IPS-18a (cell line): ENCODE data around the gene RNF34.

Source experiments
- H3K27ac ChIP-seq: one replicate; pipeline ENCODE4 v1.5.1; 2013; ENCODE audit warnings: low read length
- H3K27me3 ChIP-seq: one replicate; pipeline ENCODE4 v1.6.1; 2013; ENCODE audit warnings: mild to moderate bottlenecking, low read length; ENCODE audit not compliant: control insufficient read depth, insufficient read depth
- H3K36me3 ChIP-seq: one replicate; pipeline ENCODE4 v1.6.1; 2013; ENCODE audit warnings: low read depth, low read length; ENCODE audit not compliant: control insufficient read depth
- H3K4me1 ChIP-seq: one replicate; pipeline ENCODE4 v1.6.1; 2013; ENCODE audit warnings: low read depth, low read length; ENCODE audit not compliant: control insufficient read depth
- H3K4me3 ChIP-seq: one replicate; pipeline ENCODE4 v1.5.1; 2013; ENCODE audit warnings: low read length
- H3K9ac ChIP-seq: one replicate; pipeline ENCODE4 v1.6.1; 2013; ENCODE audit warnings: mild to moderate bottlenecking, low read length, moderate library complexity
- H3K9me3 ChIP-seq: one replicate; pipeline ENCODE4 v1.6.1; 2013; ENCODE audit warnings: low read depth, low read length; ENCODE audit not compliant: control insufficient read depth

RNF34 gene

DNA sequence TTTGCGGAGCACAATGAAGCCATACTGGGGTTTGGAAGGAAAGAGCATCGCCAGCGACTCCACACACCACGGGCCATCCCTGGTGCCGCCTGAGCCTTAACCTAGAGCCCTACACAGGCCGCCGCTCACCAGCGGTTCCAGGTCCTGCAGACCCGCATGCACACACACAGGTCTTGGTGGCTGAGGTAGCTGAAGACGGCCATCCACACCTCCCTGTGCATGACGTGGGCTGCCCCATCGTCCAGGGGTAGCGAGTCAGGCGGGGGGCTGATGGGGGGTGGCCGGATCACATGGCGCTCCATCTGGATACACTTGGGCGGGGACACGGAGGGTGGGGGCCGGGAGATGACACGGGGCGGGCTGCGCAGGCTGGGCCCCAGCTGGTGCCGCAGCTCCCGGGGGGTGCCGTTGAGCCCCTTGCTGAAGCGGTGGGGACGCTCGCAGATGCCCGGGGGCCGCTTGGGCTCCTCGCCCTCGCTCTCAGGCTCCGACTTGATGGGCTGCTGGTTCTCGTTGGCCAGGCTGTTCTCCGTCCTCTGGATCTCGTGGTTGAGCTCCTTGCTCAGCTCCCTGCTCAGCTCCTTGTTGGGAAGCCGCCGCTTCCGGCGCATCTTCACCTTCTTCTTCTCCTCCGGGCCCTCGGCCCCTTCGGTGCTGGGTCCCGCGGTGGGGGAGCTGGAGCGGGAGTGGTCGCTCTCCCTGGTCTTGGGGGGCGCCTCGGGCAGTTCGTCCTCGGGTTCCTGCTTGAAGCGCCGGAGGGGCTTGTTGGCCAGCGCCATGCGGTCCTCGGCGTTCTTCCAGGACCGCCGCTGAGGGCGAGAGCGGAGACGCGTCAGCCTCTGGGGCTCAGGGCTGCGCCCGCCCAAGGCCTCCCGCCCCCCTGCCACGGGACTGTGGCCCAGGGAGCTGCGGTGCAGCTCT lies 42.4 kb downstream of the RNF34 start:
- Histone ChIP-seq H3K36me3 (peaks cover 43% of the 10 kb centered on the region), H3K9me3 (no peaks in the 10 kb centered on the region), H3K4me3 (no peak overlapping the region), H3K9ac (no peak overlapping the region), H3K27me3 (no peaks in the 10 kb centered on the region), H3K4me1 (no peaks in the 10 kb centered on the region), H3K27ac (no peak overlapping the region)

DNA sequence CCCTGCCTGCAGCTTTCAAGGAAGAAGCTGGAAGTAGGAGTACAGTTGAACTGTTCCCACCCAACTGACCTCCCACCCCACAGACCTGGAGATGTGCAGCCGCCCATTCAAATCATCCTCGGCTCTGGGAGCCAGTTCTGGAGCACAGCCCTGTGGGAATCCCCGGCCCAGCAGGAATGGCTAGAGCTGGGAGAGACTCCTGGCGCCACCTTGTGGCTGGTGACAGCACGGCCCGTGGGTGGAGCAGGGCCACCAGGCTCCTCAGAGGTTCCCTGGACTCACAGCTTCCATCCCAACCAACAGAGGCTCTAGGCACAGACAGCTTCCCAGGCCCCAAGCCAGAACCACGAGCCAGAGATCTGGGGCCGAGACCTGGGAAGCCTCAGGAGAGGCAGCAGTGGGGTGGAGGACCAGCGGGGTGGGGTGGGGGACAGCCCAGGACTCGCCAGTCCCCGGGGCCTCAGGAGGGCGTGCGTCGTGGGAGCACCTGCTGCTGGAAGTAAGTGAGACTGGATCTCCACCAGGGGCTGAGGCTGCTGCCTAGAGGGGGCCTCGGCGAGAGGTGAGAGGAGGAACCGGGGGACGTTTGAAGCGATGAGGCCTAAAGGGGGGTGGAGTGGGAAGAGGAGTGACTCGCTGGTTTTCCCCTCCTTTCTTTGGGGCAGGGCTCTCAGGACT lies 43.4 kb downstream of the RNF34 start:
- Histone ChIP-seq H3K9me3 (no peaks in the 10 kb centered on the region), H3K4me1 (no peaks in the 10 kb centered on the region), H3K36me3 (peaks cover 37% of the 10 kb centered on the region), H3K27ac (no peak overlapping the region), H3K4me3 (no peak overlapping the region), H3K9ac (no peak overlapping the region), H3K27me3 (no peaks in the 10 kb centered on the region)

DNA sequence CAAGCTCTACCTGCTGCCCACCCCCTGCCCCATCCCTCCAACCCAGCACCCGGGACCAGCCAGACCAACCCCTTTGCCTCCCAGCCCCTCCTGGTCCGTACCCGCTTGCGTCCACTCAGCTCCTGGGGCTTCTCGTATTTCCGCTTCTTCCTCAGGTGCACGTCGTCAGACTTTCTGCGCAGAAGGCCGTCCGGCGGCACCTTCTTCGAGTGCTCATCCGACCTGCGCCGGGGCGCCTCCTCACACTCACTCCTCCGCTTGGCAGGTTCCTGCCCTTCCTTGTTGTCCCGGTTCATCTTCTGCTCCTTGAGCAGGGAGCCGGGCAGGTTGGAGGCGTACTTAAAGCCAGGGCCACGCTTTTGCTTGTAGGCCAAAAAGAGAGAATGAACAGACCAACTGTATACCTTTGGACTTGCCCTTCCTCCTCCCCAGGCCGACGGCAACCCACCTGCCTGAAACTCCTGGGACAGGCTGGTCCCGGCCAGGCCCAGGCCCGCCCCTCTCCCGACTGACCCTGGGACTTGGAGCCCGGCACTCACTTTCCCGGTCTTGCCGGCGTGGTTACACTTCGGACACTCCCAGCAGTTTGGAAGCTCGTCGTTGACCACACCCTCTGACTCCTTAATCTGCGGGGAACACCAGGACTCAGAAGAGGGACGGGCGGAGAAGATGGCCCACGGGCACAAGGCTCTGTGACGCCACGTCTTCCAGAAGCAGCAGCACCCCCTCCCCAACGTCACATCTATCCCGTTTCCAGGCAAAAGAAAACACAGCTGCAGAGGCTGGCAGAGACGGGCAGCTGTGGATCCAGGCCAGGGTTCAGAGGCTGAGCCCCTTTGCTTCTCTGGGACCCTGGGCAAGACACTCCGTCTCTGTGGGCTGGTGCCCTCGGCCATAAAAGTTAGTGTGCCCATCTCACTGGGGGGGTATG lies 44.3 kb downstream of the RNF34 start:
- Histone ChIP-seq H3K4me3 (no peak overlapping the region), H3K9me3 (no peaks in the 10 kb centered on the region), H3K9ac (no peak overlapping the region), H3K36me3 (peaks cover 29% of the 10 kb centered on the region), H3K27me3 (no peaks in the 10 kb centered on the region), H3K4me1 (no peaks in the 10 kb centered on the region), H3K27ac (no peak overlapping the region)

DNA sequence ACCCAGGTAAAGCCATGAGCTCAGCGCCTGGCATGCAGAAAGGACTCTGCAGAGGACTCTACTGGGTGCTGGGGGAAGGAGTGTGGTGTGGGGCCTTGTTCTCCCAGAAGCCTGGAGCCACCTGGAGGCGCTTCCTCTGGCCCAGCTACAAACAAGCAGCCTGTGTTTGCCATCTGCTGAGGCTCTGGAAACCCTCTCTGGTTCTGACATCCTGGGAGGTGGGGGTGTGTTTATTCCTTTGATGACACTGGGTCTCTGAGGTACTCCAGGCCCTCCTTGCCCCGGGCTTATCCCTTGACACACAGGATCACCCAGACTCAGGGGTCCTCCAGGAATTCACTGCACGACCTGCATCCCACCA lies 44.9 kb downstream of the RNF34 start:
- Histone ChIP-seq H3K9ac (no peak overlapping the region), H3K27ac (no peak overlapping the region), H3K4me1 (no peaks in the 10 kb centered on the region), H3K4me3 (no peak overlapping the region), H3K27me3 (no peaks in the 10 kb centered on the region), H3K36me3 (peaks cover 23% of the 10 kb centered on the region), H3K9me3 (no peaks in the 10 kb centered on the region)

DNA sequence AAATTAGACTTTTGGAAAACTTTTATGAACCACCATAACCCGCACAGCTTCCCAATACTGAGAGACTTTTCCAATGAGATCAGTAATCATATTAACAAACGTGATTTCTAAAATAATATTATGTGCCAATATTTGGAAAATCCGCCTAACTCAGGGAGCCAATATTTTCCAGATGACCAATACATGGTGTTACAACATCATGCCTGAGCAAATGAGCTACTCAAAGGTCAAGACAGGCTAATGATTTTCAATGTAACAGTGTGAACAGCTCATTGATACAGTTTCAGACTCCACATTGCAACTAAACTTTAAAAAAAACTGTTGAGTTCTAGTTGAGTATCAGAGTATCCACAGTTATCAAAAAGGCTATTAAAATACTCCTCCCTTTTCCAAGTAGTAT lies 46.8 kb downstream of the RNF34 start:
- peaks cover 3% of the 10 kb centered on the region for H3K36me3 ChIP-seq
- no peak overlapping the region for H3K9ac ChIP-seq

DNA sequence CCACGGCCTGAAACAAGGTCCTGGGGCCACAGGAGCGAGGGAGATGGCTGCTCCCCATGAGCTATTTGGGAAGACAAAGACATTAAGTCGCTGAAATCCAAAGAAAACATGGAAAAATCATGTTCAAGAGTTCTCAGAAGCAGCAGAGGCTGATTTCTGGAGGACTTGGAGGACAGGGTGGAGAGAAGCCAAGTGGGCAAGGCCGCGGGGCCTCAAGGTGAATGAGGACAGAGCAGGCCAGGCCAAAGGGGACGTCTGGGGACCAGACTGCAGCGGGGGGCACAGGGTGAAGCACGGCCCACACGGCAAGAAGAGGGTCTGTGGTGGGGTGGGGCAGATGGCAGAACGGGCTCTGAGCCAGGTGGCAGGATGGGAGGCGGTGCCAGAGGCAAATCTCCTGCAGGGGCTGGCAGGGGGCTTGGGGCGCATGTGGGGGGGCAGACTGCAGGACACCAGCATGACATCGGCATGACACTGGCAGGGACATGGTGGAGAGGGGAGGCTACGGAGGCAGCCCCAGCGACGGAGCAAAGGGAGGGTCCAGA lies 48.9 kb downstream of the RNF34 start:
- no peaks in the 10 kb centered on the region for H3K9me3 ChIP-seq
- H3K27me3 ChIP-seq: no peaks in the 10 kb centered on the region
- H3K36me3 ChIP-seq: peaks cover 4% of the 10 kb centered on the region
- no peaks in the 10 kb centered on the region for H3K4me1 ChIP-seq
- no peak overlapping the region for H3K9ac ChIP-seq
- no peak overlapping the region for H3K4me3 ChIP-seq
- no peak overlapping the region for H3K27ac ChIP-seq

More for the DNA sequence above, 46.8 kb downstream of the RNF34 start:
- Histone ChIP-seq H3K9me3 (no peaks in the 10 kb centered on the region), H3K27ac (no peak overlapping the region), H3K4me1 (no peaks in the 10 kb centered on the region), H3K4me3 (no peak overlapping the region), H3K27me3 (no peaks in the 10 kb centered on the region)

DNA sequence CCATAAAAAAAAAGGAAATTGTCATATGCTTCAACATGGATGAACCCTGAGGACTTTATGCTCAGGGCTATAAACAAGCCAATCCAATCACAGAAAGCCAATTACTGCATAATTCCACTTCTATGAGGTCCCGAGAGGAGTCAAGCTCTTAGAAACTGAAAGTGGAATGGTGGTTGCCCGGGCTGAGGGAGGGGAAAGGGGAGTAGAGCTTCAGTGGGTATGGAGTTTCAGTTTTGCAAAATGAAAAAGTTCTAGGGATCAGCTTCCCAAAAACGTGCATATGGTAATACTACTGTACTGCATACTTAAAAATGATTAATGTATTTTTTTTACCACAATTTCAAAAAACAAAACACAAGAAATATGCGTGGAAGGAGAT lies 52.0 kb downstream of the RNF34 start:
- Histone ChIP-seq H3K4me3 (no peak overlapping the region), H3K9ac (no peak overlapping the region), H3K4me1 (no peaks in the 10 kb centered on the region), H3K27ac (no peak overlapping the region), H3K36me3 (peaks cover 4% of the 10 kb centered on the region), H3K27me3 (no peaks in the 10 kb centered on the region), H3K9me3 (no peaks in the 10 kb centered on the region)

DNA sequence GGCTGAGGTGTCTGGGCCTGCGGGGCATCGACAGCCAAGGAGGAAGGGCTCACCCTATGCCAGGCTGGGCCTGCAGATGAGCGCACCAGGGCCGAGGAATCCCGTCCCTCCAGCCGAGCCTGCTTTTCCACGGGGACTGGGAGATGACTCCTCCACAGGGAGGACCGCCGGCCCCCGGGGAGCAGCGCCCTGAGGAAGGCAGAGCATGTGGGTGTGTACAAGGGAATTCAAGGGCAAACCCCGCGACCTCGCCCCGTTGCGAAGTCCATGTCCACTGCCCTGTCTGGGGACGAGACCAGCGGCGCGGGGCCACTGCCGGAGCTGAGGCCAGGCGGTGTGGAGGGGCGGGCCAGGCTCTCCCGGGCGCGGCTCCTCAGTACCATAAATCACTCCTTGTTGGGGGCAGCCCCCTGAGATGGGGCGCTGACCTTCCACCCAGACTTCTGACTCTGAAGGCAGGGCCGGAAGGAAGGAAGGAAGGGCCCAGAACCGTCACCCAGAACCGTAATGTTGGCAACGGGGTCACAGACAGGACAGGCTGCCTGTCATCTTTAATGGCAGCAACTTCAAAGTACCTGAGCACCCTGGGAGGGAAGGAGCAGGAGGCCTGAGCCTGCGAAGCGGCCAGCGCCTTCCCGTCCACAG lies 52.5 kb downstream of the RNF34 start:
- H3K27me3 ChIP-seq: no peaks in the 10 kb centered on the region
- H3K4me1 ChIP-seq: no peaks in the 10 kb centered on the region
- peaks cover 4% of the 10 kb centered on the region for H3K36me3 ChIP-seq
- H3K9me3 ChIP-seq: no peaks in the 10 kb centered on the region
- no peak overlapping the region for H3K9ac ChIP-seq
- no peak overlapping the region for H3K4me3 ChIP-seq
- no peak overlapping the region for H3K27ac ChIP-seq

DNA sequence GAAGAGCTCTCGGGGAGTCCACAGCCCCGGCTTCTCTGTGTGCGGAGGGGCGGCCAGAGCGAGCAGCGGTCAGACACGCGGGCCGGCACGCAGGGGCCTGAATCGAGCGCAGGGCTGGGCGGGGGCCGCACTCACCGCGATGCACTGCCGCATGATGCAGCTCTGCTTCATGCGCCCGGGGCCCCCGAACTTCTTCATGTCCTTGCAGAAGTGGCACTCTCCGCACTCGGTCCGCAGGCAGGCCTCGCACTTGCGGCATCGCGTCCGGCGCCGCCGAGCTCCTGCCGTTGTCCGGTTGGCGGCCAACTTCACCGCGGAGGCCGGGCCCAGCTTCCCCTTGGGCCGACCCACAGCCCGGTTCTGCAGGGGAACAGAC lies 53.1 kb downstream of the RNF34 start:
- H3K27me3 ChIP-seq: no peaks in the 10 kb centered on the region
- H3K27ac ChIP-seq: no peak overlapping the region
- no peaks in the 10 kb centered on the region for H3K9me3 ChIP-seq
- no peaks in the 10 kb centered on the region for H3K4me1 ChIP-seq
- no peak overlapping the region for H3K4me3 ChIP-seq
- no peak overlapping the region for H3K9ac ChIP-seq
- peaks cover 4% of the 10 kb centered on the region for H3K36me3 ChIP-seq

DNA sequence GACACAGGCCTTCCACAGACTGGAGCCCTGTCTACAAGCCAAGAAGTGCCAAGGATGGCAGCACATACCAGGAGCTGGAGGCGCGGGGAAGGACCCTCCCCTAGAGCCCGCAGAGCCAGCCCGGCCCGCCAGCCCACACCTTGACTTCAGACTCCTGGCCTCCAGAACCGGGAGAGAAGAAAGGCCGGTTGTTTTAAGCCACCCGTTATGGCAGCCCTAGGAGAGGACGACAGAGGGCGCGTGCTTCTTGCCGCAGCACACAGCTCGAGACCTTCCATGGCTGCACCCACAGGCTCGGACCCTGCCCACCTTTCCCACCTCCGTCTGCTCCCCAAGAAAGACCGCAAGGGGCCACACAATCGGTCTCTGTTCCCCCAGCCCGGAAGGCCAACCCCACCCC lies 53.7 kb downstream of the RNF34 start:
- no peak overlapping the region for H3K4me3 ChIP-seq
- no peaks in the 10 kb centered on the region for H3K9me3 ChIP-seq
- no peak overlapping the region for H3K9ac ChIP-seq
- no peaks in the 10 kb centered on the region for H3K27me3 ChIP-seq
- H3K27ac ChIP-seq: no peak overlapping the region
- H3K4me1 ChIP-seq: no peaks in the 10 kb centered on the region
- peaks cover 4% of the 10 kb centered on the region for H3K36me3 ChIP-seq

DNA sequence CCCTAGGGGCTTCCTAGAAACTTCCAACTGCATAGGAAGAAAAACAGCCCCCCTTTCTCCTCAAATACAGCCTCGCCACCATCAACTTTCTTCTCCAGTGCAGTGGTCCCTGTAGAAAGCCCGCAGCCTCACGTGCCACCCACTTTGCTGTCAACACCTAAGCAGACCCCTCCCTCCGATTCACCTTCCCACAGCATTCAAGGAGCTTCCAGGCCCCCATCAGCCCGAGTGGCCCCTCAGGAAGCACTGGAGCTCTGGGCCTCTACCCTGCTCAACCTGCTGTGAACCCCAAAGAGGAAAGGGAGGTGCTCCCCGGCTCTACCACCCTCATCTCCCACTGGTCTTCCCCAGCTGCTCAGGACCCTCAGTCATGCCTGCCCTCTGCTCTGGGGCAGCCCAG lies 55.0 kb downstream of the RNF34 start:
- Histone ChIP-seq H3K4me3 (no peak overlapping the region), H3K4me1 (no peaks in the 10 kb centered on the region), H3K9ac (no peak overlapping the region), H3K27me3 (no peaks in the 10 kb centered on the region), H3K27ac (no peak overlapping the region), H3K36me3 (peaks cover 4% of the 10 kb centered on the region), H3K9me3 (no peaks in the 10 kb centered on the region)
